ENCODE results near the gene QDPR. TPM values are rescaled to one million over a fixed set of nuclear protein-coding genes. Genes with fewer than 3 reads are reported as not detected.

Gene QDPR
- 24.0 and 28.6 TPM in 2 replicates for total RNA-seq

DNA sequence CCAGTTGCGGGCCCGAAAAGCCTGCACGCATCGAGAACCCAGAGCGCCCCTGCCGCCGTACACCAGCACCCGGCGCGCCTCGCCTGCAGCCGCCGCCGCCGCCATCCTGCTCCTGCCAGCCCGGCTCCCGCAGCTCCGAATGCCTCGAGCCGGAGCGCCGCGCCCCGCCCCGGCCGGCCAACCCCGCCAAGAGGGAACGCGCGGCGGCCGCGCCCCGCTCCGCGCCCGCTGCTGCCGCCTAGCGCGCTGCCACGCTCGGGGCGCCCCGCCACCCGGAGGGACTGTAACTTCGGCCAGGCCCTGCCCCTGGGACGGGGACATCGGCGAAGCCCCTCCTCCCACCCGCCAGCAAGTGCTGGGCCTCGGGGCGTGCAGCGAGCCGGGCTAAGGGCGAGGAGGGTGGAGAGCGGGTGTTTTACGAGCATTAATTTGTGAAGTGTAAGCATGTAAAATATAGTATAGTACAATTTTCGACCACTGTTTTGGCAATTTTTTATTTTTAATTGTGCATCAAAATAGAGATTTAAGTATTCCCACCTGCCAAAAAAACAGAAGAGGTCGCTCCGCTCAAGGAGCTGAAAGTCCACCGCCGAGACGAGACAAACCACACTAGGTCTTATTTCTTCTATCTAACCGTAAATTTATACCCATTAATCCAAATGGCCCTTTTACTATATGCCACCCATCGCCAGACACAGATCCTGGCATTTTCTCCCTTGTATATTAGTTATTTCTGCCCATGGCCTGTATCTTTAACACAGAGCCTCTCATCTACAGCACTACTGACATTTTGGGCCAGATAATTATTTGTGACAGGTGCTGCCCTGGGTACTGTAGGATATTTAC is at the start of gene QDPR:
QDPR (minus strand) TSS at position 141 of the 846 bp plus-strand sequence; CDS start at position 105, 36 bp downstream.
- peak; percentile 18 for DNase-seq (ENCODE audit: low read depth)
- TF ChIP-seq, protein P1, sequence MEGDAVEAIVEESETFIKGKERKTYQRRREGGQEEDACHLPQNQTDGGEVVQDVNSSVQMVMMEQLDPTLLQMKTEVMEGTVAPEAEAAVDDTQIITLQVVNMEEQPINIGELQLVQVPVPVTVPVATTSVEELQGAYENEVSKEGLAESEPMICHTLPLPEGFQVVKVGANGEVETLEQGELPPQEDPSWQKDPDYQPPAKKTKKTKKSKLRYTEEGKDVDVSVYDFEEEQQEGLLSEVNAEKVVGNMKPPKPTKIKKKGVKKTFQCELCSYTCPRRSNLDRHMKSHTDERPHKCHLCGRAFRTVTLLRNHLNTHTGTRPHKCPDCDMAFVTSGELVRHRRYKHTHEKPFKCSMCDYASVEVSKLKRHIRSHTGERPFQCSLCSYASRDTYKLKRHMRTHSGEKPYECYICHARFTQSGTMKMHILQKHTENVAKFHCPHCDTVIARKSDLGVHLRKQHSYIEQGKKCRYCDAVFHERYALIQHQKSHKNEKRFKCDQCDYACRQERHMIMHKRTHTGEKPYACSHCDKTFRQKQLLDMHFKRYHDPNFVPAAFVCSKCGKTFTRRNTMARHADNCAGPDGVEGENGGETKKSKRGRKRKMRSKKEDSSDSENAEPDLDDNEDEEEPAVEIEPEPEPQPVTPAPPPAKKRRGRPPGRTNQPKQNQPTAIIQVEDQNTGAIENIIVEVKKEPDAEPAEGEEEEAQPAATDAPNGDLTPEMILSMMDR (IDR thresholded peaks at IDR 0.05; ENCODE audit: insufficient read depth, low read length, poor library complexity, severe bottlenecking), result peak; percentile 17
- H3K27me3 ChIP-seq (ENCODE audit: control insufficient read depth, insufficient read depth, low read length), result peaks cover 2% of the 10 kb centered on the region
- H3K4me3 ChIP-seq (ENCODE audit: low read depth, low read length), result peak within 1 kb of the TSS; percentile 76
- H3K36me3 ChIP-seq (ENCODE audit: control insufficient read depth, insufficient read depth, low read length), result no peaks in the 10 kb centered on the region

DNA sequence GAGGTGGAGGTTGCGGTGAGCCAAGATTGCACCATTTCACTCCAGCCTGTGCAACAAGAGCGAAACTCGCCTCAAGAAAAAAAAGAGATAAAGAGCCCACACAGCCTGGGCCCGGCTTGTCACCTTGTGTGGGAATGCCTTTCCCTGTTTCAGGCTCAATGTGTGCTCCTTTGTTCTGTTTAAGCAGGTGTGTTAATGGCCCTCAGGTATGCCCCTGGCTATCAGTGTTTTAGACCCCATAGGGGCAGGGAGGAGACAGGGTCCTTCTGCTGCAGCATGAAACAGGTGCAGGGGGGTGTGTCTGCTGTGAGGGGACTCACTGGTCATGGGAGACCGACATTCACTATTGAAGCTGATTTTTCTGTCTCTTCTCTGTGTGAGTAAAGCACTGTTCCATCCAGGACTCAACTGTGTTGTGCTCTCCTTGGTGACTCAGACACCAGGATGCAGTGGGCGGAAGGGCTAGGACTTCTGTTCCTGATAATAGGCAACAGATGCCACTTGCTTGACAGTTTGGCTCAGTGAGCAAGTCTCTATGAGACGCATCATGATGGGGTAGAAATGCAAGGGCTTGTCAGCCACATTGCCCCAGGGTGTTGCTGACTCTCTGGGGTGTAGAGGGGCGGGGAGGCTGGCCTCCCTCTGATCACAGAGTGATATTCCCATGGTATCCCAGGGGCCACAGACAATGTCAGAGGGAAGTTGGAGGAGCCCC is 49.5 kb upstream of the QDPR start:
- TF ChIP-seq, protein P1 (IDR thresholded peaks at IDR 0.05; ENCODE audit: insufficient read depth, low read length, poor library complexity, severe bottlenecking), result no peak
- no peak overlapping the region for H3K4me3 ChIP-seq (ENCODE audit: low read depth, low read length)
- no peak for DNase-seq (ENCODE audit: low read depth)
- H3K36me3 ChIP-seq (ENCODE audit: control insufficient read depth, insufficient read depth, low read length), result no peaks in the 10 kb centered on the region
- H3K27me3 ChIP-seq (ENCODE audit: control insufficient read depth, insufficient read depth, low read length), result no peaks in the 10 kb centered on the region

DNA sequence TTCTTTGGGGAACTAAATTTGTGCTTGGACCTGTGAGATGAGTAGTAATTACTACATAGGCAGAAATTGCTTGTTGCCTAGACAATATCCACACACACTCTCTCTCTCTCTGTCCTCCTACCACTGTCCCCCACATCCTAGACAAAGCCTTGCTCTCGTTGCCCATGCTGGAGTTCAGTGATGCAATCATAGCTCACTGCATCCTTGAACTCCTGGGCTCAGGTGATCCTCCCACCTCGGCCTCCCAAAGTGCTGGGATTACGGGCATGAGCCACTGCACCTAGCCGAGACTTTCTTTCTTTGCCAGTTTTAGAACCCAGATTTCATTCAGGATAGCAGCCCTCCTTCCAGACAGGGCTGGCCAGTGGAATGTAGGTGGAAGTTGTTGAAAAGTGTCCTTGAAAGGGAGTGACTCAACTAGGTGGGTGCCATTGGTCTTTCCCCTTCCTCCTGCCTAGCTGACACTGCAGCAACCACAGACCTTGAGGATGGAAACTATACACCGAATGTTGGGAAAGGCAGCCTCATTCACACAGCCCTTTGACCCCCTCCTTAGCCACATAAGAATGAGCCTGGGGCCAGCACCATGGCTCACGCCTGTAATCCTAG is 48.3 kb upstream of the QDPR start:
- Histone ChIP-seq H3K27me3 (ENCODE audit: control insufficient read depth, insufficient read depth, low read length) (no peaks in the 10 kb centered on the region), H3K36me3 (ENCODE audit: control insufficient read depth, insufficient read depth, low read length) (no peaks in the 10 kb centered on the region), H3K4me3 (ENCODE audit: low read depth, low read length) (no peak overlapping the region)
- no peak for DNase-seq (ENCODE audit: low read depth)
- TF ChIP-seq, protein P1 (IDR thresholded peaks at IDR 0.05; ENCODE audit: insufficient read depth, low read length, poor library complexity, severe bottlenecking), result no peak

DNA sequence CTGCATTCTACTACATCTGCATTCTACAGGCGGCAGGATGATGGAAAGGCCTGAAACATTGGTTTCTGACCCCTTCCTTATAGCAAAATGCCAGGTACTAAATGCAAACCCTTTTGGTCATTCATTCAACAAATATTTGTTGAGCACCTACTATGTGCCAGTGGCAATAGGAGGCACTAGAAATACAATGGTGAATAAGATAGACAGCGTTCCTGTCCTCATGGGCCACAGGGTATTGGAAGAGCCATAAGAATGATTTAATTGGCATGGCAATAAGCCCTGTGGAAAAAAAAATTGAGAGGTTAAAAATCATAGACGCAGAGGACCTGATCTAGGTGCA is 47.8 kb upstream of the QDPR start:
- Histone ChIP-seq H3K27me3 (ENCODE audit: control insufficient read depth, insufficient read depth, low read length) (no peaks in the 10 kb centered on the region), H3K36me3 (ENCODE audit: control insufficient read depth, insufficient read depth, low read length) (no peaks in the 10 kb centered on the region), H3K4me3 (ENCODE audit: low read depth, low read length) (no peak overlapping the region)
- TF ChIP-seq, protein P1 (IDR thresholded peaks at IDR 0.05; ENCODE audit: insufficient read depth, low read length, poor library complexity, severe bottlenecking), result no peak
- DNase-seq (ENCODE audit: low read depth), result no peak

DNA sequence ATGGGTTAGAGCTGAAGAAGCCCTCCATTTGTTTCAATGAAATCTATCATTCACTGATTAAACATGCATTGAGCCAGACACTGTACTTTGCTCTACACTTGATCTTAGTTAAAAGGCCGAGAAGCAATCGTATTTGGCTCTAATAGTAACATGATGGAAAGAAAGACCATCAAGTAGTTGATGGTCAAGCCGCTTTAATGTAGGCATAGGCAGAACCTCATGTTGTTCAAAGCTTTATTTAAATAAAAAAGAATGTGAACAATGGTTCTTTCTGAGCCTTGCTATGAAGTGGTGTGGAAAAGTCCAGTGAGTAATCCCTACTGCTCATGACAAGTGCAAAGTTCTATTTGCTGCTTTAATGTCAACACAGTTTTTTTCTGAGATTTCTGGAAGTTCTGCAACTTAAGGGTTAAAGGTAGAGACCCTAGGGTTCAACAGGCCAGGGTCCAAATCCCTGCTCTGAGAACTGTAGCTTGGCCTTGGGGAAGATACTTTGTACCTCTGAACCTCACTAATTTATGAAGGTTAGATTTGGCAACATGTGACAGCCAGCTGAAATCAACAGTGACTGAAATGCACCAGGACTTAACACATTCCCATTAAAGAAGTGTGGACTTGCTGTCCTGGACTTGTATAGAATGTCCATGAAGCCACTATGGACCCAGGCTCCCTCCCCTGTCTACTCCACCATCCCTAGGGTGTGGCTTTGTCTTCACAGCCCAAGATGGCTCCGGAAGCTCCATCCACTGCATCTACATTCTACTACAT is 47.2 kb upstream of the QDPR start:
- DNase-seq (ENCODE audit: low read depth), result no peak
- Histone ChIP-seq H3K4me3 (ENCODE audit: low read depth, low read length) (no peak overlapping the region), H3K36me3 (ENCODE audit: control insufficient read depth, insufficient read depth, low read length) (no peaks in the 10 kb centered on the region), H3K27me3 (ENCODE audit: control insufficient read depth, insufficient read depth, low read length) (no peaks in the 10 kb centered on the region)
- TF ChIP-seq, protein P1 (IDR thresholded peaks at IDR 0.05; ENCODE audit: insufficient read depth, low read length, poor library complexity, severe bottlenecking), result no peak

All from kidney epithelial cell (primary cell).